MM.1S (cell line): Measurements from ENCODE around the gene NXT1.

Experiments used
- CTCF ChIP-seq: fragments of 300-600 bp; sonication (generic); IDR thresholded peaks from 2 replicates; pipeline ENCODE4 v1.5.1; 2016; ENCODE audit warnings: antibody characterized with exemption, low read length, mixed read lengths
- EZH2 ChIP-seq: fragments of 300-600 bp; sonication (generic); optimal IDR thresholded peaks from 2 replicates; pipeline ENCODE3; 2017; ENCODE audit warnings: low read depth, mild to moderate bottlenecking, antibody characterized with exemption, low read length, mixed read lengths
- EZH2phosphoT487 ChIP-seq: fragments of 300-600 bp; sonication (generic); IDR thresholded peaks from 2 replicates; pipeline ENCODE4 v1.6.1; 2018; ENCODE audit warnings: antibody characterized with exemption, low read length

DNA sequence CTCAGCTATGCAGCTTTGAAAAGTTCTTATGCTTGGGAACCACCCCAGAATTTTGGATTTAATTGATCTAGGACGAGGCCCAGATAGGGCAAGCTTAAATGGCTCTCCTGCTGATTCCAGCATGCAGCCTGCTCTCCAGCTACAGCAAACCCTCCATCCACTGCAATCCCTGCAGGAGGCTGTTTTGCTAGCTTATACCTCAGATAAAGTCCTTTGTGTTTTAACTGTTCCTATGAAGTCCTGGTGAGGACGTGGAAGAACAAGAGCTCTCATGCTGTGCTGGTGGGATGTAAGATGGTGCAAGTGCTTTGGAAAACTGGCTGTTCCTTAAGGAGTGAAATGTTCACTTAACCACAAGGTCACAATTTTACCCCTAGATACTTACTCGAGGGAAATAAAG, 25.5 kb upstream of the NXT1 start:
- no peak for TF ChIP-seq CTCF
- TF ChIP-seq EZH2, result no peak
- no peak for TF ChIP-seq EZH2phosphoT487
